GM12801 (cell line): ENCODE data around the gene ZFTA.

Source experiments
- TF ChIP-seq, protein P1 (sequence below): IDR thresholded peaks from one replicate; pipeline ENCODE4 v1.5.1; 2011; ENCODE audit warnings: control low read depth; ENCODE audit not compliant: insufficient read length; ENCODE audit errors: extremely low read depth

Gene ZFTA

GRCh38 chr11:63811522-63811921 is 42.9 kb upstream of the ZFTA start:
- TF ChIP-seq, protein P1, sequence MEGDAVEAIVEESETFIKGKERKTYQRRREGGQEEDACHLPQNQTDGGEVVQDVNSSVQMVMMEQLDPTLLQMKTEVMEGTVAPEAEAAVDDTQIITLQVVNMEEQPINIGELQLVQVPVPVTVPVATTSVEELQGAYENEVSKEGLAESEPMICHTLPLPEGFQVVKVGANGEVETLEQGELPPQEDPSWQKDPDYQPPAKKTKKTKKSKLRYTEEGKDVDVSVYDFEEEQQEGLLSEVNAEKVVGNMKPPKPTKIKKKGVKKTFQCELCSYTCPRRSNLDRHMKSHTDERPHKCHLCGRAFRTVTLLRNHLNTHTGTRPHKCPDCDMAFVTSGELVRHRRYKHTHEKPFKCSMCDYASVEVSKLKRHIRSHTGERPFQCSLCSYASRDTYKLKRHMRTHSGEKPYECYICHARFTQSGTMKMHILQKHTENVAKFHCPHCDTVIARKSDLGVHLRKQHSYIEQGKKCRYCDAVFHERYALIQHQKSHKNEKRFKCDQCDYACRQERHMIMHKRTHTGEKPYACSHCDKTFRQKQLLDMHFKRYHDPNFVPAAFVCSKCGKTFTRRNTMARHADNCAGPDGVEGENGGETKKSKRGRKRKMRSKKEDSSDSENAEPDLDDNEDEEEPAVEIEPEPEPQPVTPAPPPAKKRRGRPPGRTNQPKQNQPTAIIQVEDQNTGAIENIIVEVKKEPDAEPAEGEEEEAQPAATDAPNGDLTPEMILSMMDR = no peak

DNA sequence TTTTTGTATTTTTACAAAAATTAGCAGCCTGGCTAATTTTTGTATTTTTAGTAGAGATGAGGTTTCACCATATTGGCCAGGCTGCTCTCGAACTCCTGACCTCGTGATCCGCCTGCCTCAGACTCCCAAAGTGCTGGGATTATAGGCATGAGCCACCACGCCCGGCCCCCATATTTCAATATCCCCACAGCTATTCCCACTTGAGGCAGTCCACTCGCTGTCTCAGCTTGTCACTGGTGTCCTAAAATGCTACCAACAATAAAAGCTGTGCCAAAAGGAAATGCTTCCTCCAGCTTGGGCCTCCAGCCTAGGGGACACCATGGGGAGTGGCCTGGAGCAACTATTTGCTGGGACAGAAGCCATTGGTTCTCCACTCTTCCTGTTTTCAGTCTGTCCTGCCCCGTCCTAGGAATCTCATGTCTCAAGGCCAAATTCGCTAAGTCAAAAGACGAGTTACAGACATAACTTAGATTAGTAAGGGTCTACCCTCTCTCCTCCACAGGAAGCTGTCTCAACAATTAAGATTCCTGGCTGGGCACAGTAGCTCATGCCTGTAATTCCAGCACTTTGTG is 37.4 kb upstream of the ZFTA start:
- TF ChIP-seq, protein P1 = no peak

- TF ChIP-seq, protein P1 = no peak
These were observed 35.7 kb upstream of the ZFTA start for GRCh38 chr11:63804259-63804658.

- TF ChIP-seq, protein P1 = no peak
These were observed 34.3 kb upstream of the ZFTA start for GRCh38 chr11:63802637-63803414.

- TF ChIP-seq, protein P1 = no peak
These were observed 32.3 kb upstream of the ZFTA start for GRCh38 chr11:63800921-63801320.

- TF ChIP-seq, protein P1 = no peak
These were observed 26.5 kb upstream of the ZFTA start for GRCh38 chr11:63795066-63795465.

GRCh38 chr11:63793161-63793560 is 24.6 kb upstream of the ZFTA start:
- TF ChIP-seq, protein P1 = no peak
